ENCODE results near the gene PRKAG2.
"Not testable (repeated sequence)": the region's sequence is repeated elsewhere in the genome, so short reads cannot be mapped to it uniquely, and the experiment has no call there.

PRKAG2 gene

DNA sequence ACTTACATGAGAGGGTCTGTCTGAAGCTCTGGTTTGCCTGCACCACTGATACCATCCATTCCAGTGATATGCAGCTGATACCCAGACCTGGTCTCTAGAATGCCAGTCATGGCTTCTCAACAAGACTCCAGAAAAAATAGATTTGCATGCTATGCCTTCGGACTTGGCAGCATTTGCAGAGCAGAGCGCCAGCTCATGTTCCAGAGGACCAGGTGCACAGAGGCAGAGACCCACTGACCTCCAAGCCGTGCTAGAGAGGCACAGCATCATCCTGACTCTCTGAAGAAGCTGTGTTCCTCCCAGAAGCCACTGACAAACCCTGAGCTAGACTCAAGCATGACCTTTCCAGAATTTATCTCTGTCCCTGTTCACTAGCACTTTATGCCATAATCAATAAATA lies 6.9 kb upstream of the PRKAG2 start:
- no peak for DNase-seq

DNA sequence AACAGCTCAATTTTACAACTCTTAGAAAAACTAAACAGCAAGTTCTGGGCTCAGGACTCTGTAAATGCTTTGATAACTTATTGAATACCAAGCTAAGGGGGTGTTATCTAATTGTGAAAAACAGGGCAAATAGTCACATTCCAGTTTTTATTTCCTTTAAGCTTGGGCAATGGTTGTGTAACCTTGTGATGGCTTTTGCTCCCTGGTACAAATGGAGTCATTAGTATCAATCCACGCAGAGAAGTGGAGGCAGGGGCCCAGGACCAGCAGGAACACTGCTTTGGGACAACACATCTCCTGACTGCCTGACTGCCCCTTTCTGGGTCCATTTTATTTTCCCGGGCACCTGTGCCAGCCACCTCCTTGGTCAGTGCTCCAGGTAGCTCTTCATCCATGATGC lies 5.8 kb upstream of the PRKAG2 start:
- DNase-seq: no peak

DNA sequence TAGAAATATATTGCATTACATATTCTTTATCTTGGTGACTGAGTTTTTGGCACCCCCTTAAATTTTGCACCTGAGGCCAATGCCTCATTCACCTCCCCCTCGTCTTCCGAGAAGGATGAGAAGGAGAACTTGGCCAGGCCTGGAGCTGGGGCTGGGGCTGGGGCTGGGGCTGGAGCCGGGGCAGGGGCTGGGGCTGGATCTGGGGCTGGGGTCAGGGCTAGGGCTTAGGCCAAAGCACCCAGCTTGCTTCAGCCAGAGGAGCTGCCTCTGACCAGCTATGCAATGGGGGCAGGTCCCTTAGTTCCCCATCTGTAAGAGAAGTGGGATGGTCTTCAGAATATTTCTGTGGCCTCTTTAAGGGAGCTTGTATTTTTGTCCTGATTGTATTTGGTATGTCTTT lies 3.8 kb upstream of the PRKAG2 start:
- no peak for DNase-seq

DNA sequence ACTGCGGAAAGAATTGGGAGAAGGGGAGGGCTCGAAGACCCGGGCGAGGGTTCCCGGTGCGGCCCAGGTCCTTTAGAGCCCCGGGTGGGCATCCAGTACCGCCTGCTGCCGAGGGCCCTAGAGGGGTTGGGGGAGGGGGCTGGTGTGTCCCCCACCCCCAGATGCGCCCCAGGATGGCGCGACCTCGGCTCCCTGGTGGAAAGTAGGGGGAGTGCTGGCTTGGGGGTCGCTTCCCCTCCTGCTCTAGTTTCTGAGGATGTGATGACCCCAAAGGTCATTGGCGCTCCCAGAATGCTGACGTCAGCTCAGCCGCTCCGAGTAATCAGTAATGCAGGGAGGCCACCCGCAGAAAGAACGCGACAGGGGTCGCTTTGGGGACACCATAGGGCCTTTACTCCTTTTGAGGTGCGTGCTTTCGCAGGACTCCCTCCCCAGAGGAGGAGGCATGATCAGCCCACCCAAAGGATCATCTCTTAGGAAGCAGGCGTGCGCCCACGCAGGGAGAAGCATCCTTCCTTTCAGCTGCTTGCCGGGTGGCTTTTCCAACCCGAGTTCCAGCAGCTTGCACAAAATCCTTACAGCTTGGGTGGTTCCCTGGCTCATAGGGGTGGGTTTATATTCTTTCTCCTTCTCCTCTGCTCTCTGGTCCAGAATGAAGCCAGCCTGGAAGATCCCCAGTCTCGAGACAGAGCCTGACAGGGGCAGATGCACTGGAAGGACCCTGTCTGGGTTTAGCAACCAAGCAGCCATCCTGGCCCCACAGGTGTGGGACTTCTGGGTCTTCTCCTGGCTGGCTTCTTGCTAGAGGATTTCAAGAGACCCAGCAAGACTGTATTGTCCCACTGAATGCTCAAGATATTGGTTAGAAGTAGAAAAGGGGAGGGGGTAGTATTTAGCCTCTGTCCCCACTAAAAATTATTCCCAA lies 1.3 kb upstream of the PRKAG2 start:
- DNase-seq: no peak

DNA sequence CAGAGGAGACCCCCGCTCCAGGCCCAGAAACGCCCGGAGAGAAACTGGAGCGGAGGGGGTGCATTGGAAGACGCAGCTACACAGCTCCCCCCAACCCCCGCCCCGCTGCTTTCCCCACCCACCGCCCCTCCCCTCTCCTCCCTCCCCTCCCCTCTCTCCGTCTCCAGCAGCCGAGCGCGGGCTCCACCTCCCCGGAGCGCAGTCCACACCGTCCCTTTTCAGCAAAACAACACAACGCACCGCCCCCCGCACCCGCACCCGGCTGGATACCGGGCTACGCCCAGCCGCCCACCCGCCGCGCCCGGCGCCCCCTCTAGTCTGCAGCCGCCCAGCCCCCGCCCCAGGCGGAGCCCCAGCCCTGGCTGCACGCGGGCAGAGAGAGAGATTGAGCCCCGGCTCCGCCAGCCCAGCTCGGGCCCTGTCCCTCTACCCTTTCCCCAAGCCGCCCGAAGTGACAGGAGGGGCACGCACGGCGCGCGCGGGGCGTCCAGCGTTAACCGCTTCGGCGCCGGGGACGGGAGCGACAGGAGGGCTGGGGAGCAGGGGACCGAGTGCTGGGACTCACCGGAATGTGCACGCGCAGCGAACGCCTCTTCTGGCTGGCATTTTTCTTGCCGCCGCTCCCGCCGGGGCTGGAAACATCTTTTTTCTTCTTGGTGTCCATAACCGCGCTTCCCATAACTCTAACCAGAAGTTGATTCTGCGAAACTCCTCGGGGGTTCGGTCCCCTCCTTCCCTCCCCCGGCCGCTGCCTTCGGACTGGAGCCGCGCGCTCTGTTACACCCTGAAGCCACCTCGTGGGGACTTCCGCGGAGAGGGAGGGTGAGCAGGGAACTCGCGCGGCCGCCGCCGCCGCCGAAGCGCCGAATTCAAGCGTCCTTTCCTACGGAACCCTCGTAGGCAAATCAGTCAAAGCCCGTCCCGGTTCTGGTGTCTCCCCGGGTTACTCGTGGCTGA lies 695 bp downstream of the PRKAG2 start:
- peak; percentile 68 to 71 for DNase-seq

DNA sequence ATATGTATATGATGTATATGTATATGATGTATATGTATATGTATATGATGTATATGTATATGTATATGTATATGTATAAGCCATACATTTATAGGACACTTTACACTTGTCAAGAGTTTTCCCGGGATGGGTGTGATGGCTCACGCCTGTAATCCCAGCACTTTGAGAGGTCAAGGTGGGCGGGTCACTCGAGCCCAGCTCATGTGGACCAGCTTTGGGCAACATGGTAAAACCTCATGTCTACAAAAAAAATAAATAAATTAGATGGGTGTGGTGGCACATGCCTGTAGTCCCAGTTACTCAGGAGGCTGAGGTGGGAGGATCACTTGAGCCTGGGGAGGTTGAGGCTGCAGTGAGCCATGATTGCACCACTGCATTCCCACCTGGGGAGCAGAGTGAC lies 2.4 kb downstream of the PRKAG2 start:
- DNase-seq: not testable (repeated sequence)

DNA sequence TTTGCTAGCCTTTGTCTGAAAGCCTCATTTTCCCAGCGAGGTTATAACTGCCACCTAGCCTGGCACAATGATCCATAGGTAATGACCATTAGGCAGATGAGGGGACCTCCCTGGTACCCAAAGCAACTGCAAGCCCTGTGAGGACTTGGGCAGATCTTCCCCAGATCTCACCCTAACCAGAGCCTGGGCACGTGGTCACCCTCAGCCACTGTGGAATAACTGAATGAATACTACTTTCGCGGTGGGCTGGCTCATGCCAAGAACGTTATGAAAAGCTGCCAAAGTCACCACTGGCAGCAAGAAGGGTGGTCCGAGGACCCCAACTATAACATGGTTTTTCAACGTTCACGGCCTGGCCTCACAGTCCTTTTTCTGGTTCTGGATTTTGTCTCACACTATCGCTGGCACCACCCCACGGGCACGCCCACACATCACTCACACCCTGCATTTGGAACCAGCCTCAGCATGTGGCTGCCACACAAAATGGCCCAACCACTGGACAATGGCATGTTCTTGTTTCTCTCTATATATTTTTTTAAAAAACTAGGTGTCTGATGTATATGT lies 3.4 kb downstream of the PRKAG2 start:
- no peak for DNase-seq

DNA sequence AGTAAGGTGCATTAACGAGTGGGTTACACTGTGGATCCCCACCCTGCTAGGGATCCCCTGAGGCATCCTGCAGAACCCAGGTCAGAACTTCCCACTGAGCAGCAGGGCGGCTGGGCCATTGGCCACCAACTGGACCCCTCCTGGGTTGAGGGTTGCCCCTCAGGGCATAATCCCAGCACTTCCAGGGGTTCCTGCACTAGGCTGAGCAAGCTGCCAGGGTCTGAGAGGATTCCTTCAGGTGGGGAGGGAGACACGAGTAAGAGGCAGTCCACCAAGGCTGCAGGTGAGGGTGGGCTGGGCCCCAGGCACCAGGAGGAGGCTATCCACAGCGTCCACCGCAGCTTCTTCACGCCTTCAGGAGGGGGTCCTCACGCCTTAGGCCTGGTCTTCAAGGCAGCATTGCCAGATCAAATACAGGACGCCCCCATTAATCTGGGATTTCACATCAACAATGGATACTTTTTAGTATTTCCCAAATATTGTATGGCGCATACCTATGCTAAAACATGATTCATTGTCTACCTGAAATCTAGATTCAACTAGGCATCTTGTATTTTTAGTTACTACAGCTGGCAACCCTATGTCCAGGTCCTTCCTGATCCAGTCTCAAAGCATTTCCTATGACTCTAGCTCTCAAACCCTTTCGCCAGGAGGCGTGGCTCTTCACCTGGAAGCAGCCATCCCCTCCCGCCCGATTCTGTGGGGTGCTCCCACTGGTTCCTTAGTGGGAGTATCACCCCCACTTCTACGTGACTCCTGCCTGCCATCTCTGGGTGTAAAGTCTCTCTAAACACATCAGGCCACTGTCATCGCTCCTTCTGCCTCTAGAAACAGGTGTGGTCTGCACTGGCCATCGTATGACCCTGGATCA lies 4.1 kb downstream of the PRKAG2 start:
- no peak for DNase-seq

DNA sequence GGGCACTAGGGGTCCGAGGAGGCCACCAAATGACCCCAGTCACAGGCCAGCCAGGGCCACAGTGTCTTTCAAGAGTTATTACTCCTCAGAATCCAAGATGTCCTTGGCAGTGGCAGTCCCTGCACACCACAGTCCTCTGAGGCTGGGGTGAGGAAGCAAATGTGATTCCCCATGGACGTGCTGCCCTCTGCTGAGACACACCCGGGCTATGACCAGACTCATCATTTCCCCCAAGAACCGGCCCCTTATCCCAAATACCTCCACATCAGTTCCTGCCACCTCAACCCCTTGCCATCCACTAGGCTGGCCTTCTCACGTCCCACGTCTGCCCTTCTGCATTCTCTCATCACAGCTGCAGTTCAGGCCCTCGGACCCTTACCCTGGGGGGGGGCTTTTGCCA lies 5.0 kb downstream of the PRKAG2 start:
- DNase-seq: no peak

DNA sequence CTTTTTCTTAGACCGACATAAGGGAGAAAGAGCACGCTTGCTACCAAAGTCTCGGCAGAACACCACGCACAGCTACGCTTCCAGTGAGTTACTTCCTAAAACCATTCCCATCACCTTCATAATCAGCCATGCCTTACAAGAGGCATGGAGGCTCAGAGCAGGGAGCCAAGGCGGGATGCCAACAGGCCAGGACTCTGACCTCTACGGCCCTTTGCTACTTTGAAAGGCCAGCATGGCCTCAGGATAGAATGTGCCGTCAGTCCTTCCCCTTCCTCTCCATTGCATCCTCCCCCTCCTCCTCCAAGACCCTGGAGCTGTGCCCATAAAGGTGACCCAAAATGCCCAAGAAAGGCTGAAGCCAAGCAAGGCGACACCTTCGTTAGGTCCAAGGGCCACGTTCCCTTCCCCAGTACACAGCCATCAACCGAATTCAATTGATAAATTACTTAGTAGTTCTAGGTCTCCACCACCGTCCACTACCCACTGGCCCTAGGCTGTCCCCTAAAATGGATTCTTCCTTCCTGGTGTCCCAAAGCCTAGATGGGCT lies 5.7 kb downstream of the PRKAG2 start:
- DNase-seq: no peak

DNA sequence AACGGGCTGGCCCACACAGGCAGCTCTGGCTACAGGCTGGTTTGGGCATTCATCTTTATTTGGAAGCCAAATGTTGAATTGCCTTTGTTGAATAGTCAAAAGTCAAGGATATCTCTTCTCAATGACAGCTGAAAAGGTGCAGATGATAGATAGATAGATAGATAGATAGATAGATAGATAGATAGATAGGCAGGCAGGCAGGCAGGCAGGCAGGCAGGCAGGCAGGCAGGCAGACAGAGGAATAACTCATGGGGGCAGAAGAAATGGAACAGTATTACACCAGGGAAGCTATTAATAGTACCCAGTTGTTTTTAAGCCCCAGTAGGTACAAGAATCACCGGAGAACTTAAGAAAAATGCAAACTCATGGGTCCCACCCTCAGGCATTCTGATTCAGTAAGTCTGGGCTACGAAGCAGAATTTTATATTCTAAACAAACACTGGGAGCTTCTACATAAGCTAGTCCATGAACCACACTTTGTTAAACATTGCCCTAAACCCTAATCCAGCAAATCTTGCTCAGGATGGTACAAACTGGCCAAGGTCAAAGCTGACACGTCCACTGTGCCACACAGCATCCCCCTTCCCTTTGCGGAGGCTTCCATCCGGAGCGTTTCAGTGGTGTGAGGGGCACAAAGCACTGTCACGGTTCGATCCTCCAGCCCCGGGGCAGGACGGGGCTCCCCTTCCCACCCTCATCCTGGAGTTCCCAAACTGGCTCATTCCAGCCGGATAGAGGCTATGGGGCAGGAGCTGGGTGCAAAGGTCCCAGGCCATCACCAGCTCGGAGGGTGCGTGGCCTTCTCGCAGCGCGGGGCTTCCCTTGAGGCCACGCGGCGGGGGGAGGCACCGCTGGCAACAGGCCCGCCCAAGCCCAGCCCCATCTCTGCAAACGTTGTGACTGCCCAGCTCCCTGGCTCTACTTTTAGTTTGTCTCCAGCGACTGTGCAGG lies 6.7 kb downstream of the PRKAG2 start:
- DNase-seq: no peak

DNA sequence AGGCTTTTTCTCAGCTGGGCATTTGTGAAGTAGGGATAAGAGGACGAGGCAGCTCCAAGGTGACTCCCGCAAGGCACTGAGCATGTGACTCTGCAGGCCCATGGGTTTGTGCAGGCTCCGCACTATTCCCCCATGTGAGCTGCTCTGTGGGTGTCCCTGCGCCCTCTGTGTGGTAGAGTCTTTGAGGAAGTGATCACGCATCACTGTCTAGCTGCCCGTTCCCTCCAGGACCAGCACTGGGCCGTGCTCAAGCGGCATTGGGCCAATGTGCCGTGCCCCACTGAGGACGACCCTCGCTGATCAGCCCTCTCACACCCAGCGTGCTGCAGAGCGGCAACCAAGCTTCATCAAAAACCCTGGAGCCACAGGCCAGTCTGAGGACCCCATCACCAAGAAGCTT lies 7.5 kb downstream of the PRKAG2 start:
- no peak for DNase-seq

DNA sequence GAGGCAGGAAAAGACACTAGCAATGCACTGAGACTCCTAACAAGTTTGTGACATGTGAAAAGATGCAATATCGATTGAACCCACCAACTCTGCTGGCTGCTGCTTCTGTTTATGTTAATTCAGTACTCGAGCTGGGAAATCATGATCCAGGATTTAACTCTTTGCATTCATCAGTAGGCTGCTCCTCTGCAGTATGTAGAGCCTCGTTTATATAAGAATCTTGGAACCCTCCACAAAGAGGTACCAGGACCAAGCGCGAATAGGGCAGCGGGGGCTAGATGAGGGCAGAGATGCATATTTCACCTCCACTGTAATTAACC lies 7.8 kb downstream of the PRKAG2 start:
- no peak for DNase-seq

DNA sequence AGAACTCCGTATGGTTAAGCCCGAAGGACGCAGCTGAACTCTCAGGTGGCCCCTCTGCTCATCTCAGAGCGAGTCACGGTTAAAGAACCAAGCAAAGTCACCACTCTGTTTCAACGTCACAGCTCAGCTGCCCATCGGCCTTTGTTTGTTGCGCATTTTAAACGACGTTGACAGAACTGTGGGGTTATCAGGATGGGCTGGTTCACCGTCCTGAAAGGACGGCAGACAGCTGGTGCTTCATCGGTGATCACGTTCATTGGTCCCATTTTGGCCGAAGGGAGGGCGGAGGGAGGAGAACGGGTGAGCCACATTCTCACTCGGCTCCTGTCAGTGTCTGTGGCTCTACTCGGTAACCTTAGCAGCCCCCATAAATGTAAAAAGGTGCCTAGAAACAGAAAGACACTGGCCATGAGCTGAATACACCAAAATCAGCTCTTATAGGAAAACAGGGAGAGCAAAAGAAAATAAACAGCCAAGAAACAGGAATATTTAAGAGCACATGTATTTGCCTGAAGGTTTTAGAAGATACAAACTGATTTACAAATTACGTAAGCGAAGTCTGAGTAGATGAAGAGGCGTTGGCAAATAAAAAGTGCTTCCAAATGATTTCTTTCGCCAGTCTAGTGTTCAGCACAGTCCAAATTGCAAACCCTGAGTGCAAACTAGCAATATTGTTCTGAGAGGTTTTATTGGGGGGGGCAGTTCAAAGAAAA lies 8.4 kb downstream of the PRKAG2 start:
- no peak for DNase-seq

DNA sequence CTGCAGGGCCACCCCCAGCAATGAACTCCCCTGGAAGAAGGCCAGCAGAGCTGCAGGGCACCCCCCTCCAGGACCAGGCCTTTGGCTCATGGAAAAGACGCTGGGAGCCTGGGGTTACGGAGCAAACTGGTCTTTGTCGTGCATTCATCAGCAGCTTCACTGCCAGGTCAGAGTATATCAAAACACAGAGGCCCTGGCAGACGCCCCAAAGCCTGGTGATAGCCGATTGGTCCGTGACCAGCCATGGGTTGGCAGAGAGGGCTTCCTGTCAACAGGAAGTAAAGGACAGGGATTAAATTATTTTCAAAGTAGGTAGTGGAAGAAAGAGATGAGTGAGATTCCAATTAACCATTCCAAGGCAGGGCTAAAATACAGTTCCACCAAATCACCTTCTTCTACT lies 9.0 kb downstream of the PRKAG2 start:
- DNase-seq: no peak

DNA sequence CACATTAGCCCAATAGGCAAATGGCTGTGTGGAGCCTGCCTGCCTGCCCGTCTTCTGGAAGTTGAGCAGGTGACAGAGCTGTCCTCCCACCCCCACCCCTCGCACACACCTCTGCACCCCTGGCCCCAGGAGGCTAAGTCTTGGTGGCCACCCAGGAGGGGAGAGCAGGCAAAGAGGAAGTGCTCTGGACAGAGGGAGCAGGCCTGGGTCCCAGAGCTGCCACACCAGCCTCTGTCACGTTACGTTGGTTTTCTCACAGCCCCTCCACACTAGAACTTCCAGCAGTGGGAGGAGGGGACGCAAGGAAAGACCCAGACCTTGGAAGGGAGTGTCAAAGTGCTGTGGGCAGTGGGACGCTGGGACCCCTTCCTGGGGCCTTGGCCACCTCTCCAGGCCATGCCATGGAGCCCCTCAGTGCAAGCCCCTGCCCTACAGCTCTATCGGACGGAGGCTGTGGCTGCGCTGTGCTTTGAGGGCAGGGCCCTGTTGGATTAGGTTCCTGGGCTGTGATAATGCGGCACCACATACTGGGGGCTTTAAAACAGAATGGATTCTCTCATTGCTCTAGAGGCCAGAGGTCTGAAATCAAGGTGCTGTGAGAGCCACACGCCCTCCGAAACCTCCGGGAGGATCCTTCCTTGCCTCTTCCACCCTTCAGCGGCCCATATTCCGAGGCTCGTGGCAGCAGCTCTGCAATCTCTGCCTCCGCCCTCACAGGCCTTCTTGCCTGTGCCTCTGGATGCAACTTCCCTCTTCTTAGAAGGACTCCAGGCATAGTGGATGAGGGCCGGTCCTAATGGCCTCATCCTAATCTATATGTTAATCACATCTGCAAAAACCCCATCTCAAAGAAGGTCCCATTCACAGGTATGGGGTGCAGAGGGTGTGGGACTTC lies 9.9 kb downstream of the PRKAG2 start:
- DNase-seq: no peak

DNA sequence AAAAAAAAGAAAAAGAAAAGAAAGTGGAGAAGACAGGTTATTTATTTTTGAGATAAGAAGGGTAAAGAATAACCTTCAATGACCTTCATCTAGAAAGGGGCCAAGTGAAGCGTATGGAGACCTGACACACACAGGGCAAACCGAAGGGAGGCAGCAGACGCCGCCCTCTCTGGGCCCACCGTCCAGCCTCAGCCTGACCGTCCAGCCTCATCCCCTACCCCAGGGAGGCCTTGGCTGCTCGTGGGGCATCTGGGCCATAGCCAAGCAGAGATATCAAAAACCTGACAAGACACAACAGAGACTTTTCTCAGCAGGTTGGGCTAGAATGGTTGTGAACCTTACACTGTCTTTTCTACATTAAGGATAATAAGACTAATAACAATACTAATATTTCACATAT lies 10.9 kb downstream of the PRKAG2 start:
- DNase-seq: no peak

DNA sequence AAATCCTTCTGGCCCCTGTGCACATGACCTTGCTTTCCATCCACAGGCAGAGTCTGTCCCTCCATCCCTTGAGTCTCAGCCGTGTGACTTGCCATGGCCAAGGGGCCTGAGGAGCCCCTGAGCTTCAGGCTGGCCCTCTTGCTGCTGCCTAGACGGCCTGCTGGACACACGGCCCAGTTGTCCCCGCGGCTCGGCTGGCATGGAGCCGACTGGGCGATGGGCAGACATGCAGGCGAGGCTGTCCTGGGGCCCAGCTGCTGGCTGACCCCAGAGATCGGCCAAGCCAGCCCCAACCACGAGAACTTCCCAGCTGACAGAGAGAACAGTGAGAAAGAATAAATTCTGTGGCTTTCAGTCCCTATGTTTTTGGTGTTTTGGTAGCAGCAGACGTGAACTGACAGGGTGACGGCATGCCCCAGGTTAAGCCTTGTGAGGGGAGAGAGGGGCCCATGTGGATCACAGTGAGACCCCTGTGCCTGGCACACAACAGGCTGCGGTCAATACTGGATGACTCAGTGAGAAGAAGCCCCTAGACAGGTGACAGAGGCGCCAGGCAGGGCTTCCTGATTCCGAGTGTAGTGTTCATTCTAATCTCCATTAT lies 11.7 kb downstream of the PRKAG2 start:
- DNase-seq: no peak

DNA sequence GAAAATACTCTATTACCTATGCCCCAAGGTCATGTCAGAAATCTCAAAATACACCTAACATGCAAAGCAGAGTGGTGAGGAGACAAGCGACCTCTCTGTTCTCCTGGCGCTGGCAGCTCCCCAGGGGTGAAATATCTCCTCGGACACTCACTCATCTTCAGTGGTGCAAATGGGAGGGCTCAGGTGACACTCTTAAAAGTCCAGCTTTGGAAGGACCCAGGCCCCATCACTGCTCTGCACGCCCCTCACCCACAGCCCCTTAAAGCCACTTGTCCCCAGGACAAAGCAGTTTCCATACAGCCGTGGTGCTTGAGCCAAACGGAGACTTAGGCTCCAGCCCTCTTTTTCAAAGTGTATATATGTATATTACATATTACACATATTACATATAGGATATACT lies 12.4 kb downstream of the PRKAG2 start:
- no peak for DNase-seq
